Melanocyte of skin (primary cell): ENCODE measurements around the gene CLDN15. TPM values are rescaled to one million over a fixed set of nuclear protein-coding genes. Genes with fewer than 3 reads are reported as not detected.

ENCODE experiments used
- small RNA-seq, 2 donors: library from RNA; depleted of rRNA; stranded (forward); fragments of <200 nt; gene quantifications; one replicate each; pipeline ENCODE3, GENCODE V24; 2012
- total RNA-seq, 2 donors: library from RNA; depleted of rRNA; stranded (reverse); fragments of >200 nt; gene quantifications; 2 replicates each; pipeline ENCODE4 v1.2.3, GENCODE V29; 2012

Gene CLDN15
- 1 to 10 TPM; 3.0 to 4.1 TPM for total RNA-seq

GRCh38 chr7:101237206-101238067 is at the start of gene CLDN15:
Gene CLDN15, minus strand, starts transcription at chr7:101237802. Its CDS starts 221 bp downstream, at chr7:101237581.

GRCh38 chr7:101244375-101245146 is 7.0 kb upstream of the CLDN15 start, which contains the start of gene FIS1:
Gene FIS1, minus strand, starts transcription at chr7:101245081. Its CDS starts 77 bp downstream, at chr7:101245004.

GRCh38 chr7:101217388-101218235 is 20.0 kb downstream of the CLDN15 start, which contains the start of the genes PLOD3 and ZNHIT1:
Gene PLOD3, minus strand, starts transcription at chr7:101217581. Its CDS starts 307 bp downstream, at chr7:101217274.
Gene ZNHIT1, plus strand, starts transcription at chr7:101218165. Its CDS starts 31 bp downstream, at chr7:101218196.

GRCh38 chr7:101200862-101201599 is 36.6 kb downstream of the CLDN15 start, which contains the start of gene MOGAT3:
Gene MOGAT3, minus strand, starts transcription at chr7:101201036. Its CDS starts 182 bp downstream, at chr7:101200854.

Small RNA genes lying within 50 kb of the gene (small RNA-seq; reads per million reads assigned to genes)
- gene RNU6-1104P, result 0 to 0.04 reads per million in 2 donors

Other genes starting within 250 kb of the CLDN15 start
- not detected for gene MUC17, start 217.7 kb downstream of the CLDN15 start, total RNA-seq
- 10 to 100 TPM in 1 of 2 donors, 1 to 10 TPM in 1; 10.0 to 14.3 TPM for gene TRIM56, start 152.3 kb downstream of the CLDN15 start, total RNA-seq
- 1 to 10 TPM; 1.0 to 3.3 TPM for gene SERPINE1, start 110.7 kb downstream of the CLDN15 start, total RNA-seq
- gene AP1S1, start 83.3 kb downstream of the CLDN15 start, total RNA-seq, result 100 to 1,000 TPM; 151 to 208 TPM
- gene VGF, start 72.2 kb downstream of the CLDN15 start, total RNA-seq, result 10 to 100 TPM in 1 of 2 donors, 1 to 10 TPM in 1; 8.3 to 27.0 TPM
- gene NAT16, start 57.5 kb downstream of the CLDN15 start, total RNA-seq, result not detected
- not detected for gene MOGAT3, start 36.8 kb downstream of the CLDN15 start, total RNA-seq
- 100 to 1,000 TPM; 199 to 220 TPM for gene PLOD3, start 20.2 kb downstream of the CLDN15 start, total RNA-seq
- 10 to 100 TPM; 60.9 to 88.1 TPM for gene ZNHIT1, start 19.6 kb downstream of the CLDN15 start, total RNA-seq
- gene FIS1, start 7.3 kb upstream of the CLDN15 start, total RNA-seq, result 100 to 1,000 TPM; 138 to 142 TPM
- 10 to 100 TPM; 20.0 to 21.6 TPM for gene IFT22, start 84.0 kb upstream of the CLDN15 start, total RNA-seq
- gene COL26A1, start 125.1 kb upstream of the CLDN15 start, total RNA-seq, result under 1 TPM; under 0.01 TPM